Stimulated activated naive CD8-positive, alpha-beta T cell treated with anti-CD3 and anti-CD28 coated beads, Interleukin-15, amount 100 ng/mL, for 72 hours (primary cell): ENCODE measurements around the gene SV2C.
A peak's percentile ranks its signal among the peaks of the same experiment; 100 is the strongest.
"Not testable (repeated sequence)": the region's sequence is repeated elsewhere in the genome, so short reads cannot be mapped to it uniquely, and the experiment has no call there.

Source experiments
- ATAC-seq: fragments of 150-1000 bp; cut with Tn5 transposase; 2 replicates; pipeline ENCODE4 v1.10.0; 2021; ENCODE audit warnings: mild to moderate bottlenecking, moderate library complexity
- DNase-seq, 2 donors: peaks; one replicate each; pipeline ENCODE4 v3.0.0; 2021 to 2022
- H3K27ac Mint-ChIP-seq, 2 donors: one replicate each; pipeline ENCODE4 v1.8.0; 2022; ENCODE audit warnings: mild to moderate bottlenecking in 2 of 2, mixed read lengths in 2 of 2, moderate library complexity in 2 of 2
- H3K27me3 Mint-ChIP-seq: one replicate; pipeline ENCODE4 v1.8.0; 2022; ENCODE audit warnings: mixed read lengths
- H3K4me1 Mint-ChIP-seq: one replicate; pipeline ENCODE4 v1.8.0; 2022; ENCODE audit warnings: mild to moderate bottlenecking, mixed read lengths
- H3K4me3 Mint-ChIP-seq, 2 donors: one replicate each; pipeline ENCODE4 v1.8.0; 2022; ENCODE audit warnings: mild to moderate bottlenecking in 2 of 2, mixed read lengths in 2 of 2, moderate library complexity in 1 of 2
- H3K9me3 Mint-ChIP-seq, 2 donors: one replicate each; pipeline ENCODE4 v1.8.0; 2022; ENCODE audit warnings: mixed read lengths in 2 of 2

SV2C gene

GRCh38 chr5:76230711-76231285, 147.6 kb downstream of the SV2C start:
- Mint-ChIP-seq H3K27me3 (no peaks in the 10 kb centered on the region), H3K9me3 (no peaks in the 10 kb centered on the region), H3K27ac (no peak overlapping the region), H3K4me1 (no peaks in the 10 kb centered on the region), H3K4me3 (no peak overlapping the region)
- ATAC-seq = no peak
- no peak for DNase-seq

- Mint-ChIP-seq H3K4me1 (no peaks in the 10 kb centered on the region), H3K4me3 (no peak overlapping the region), H3K27ac (no peak overlapping the region), H3K27me3 (no peaks in the 10 kb centered on the region), H3K9me3 (peaks cover 17 to 19% of the 10 kb centered on the region in 2 donors)
- no peak for ATAC-seq
- no peak for DNase-seq
Observed at GRCh38 chr5:76234665-76235064, 151.5 kb downstream of the SV2C start.

DNA sequence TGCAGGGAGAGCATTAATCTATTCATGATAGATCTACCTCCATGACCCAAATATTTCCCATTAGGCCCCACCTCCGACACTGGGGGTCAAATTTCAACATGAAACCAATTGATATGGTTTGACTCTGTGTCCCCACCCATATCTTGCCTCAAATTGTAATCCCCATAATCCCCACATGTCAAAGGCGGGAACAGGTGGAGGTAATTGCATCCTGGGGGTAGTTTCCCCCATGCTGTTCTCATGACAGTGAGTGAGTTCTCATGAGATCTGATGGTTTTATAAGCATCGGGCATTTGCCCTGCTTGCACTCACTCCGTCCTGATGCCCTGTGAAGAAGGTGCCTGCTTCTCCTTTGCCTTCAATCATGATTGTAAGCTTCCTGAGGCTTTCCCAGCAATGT, 153.5 kb downstream of the SV2C start:
- DNase-seq = no peak
- no peak overlapping the region for H3K27ac Mint-ChIP-seq
- H3K4me1 Mint-ChIP-seq = no peaks in the 10 kb centered on the region
- peaks cover 17 to 19% of the 10 kb centered on the region in 2 donors for H3K9me3 Mint-ChIP-seq
- no peak for ATAC-seq
- H3K27me3 Mint-ChIP-seq = peaks cover 13% of the 10 kb centered on the region
- no peak overlapping the region for H3K4me3 Mint-ChIP-seq

DNA sequence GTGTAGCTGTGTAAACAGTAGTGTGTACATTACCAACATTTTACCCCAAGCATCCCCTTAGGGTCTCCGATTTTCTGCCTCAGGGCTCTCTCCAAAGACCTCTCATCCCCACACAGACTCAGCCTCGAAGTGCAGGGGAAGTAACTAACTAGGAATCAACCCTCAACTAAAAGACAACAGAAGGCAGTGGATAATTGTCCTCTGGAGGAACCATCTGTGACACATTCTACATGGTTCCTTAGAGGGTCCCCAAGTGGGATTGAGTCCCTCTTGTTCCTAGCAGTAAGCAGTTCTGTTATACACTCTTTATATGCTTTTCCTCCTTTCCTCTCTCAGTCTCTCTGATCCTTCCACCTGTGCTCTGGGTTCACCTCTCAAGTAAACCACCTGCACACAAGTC, 157.2 kb downstream of the SV2C start:
- Mint-ChIP-seq H3K4me3 (no peak overlapping the region), H3K9me3 (peaks cover 19 to 23% of the 10 kb centered on the region in 2 donors), H3K27me3 (peaks cover 13% of the 10 kb centered on the region), H3K27ac (no peak overlapping the region), H3K4me1 (no peaks in the 10 kb centered on the region)
- DNase-seq (no peak), ATAC-seq (no peak)

DNA sequence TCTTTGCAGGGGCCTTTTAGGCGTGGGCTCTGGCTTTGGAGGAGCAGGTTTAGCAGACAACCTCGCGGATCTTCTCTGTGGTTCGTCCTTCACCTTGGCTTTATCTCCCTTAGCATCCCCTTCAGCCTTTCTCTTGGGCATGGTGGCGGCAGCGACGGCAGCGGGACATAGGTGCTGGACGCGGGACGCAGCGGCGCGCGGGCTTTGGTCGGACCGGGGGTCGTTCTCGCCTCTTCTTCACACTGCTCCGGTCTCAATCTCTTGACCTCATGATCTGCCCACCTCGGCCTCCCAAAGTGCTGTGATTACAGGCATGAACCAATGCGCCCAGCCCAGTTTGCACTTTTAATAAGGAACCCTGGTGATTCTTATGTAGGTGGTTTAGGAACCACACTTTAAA, 159.0 kb downstream of the SV2C start:
- ATAC-seq = not testable (repeated sequence)
- peaks cover 13% of the 10 kb centered on the region for H3K27me3 Mint-ChIP-seq
- peaks cover 18 to 19% of the 10 kb centered on the region in 2 donors for H3K9me3 Mint-ChIP-seq

DNA sequence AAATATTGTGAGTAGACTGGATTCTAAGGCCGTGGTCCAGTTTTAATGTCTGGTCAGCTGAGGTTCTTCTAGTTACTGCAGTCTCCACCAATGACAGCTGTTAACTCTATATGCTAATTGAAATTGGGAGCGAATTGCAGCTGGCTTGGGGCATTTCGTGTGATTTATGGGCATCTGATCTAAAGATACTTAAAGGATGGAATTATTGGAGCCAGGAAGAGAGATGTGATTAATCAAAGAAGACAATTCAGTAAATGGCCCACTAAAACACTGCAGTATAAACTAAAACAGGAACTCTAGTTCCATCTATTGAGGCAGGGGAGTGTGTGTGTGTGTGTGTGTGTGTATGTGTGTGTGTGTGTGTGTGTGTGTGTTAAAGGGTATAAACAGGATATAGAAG, 162.4 kb downstream of the SV2C start:
- DNase-seq (no peak), ATAC-seq (no peak)
- Mint-ChIP-seq H3K9me3 (peaks cover 0 to 5% of the 10 kb centered on the region in 2 donors), H3K27ac (no peak overlapping the region), H3K4me3 (no peak overlapping the region), H3K27me3 (peaks cover 5% of the 10 kb centered on the region), H3K4me1 (no peaks in the 10 kb centered on the region)

More for the DNA sequence above, 159.0 kb downstream of the SV2C start:
- H3K4me3 Mint-ChIP-seq, H3K27ac Mint-ChIP-seq, H3K4me1 Mint-ChIP-seq, DNase-seq: not testable (repeated sequence)

DNA sequence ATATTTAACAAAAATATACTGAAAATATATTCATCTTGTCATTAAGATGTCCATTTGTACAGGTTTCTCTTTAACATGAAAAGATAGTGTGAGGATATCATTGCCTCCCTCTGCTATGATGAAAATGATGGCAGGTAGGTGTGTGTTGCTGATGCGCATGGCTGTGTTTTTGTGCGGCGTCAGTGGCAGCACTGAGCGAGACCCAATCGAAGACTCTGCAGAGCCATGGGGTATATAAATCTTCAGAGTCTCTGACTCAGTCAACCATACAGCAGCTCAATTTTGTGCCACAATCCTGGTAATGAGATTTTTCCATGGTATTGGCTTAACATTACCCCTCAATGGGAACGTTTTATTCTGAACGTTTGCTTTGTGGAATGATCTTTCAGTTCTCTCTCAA, 166.4 kb downstream of the SV2C start:
- H3K9me3 Mint-ChIP-seq = no peaks in the 10 kb centered on the region
- H3K4me1 Mint-ChIP-seq = no peaks in the 10 kb centered on the region
- no peak overlapping the region for H3K4me3 Mint-ChIP-seq
- DNase-seq (no peak), ATAC-seq (no peak)
- H3K27ac Mint-ChIP-seq = no peak overlapping the region
- no peaks in the 10 kb centered on the region for H3K27me3 Mint-ChIP-seq

DNA sequence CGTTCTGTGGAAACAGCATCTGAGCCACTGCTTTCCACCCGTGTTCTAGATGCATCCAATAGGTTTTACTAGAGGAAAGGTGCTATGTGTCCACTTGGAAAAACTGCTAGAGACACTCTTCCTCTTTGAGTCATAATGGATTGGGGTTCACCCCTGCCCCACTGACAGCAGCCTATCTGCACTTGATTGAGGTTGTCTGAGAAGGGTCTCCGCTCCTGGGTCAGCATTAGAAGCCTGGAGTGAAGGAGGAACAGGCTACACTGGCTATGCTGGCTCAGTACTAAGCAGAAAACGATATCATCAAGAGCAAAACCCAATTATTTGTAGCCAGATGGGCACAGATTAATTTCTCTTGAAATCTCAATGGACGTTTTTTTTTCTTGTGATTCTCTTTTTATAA, 167.3 kb downstream of the SV2C start:
- DNase-seq (no peak), ATAC-seq (no peak)
- Mint-ChIP-seq H3K9me3 (no peaks in the 10 kb centered on the region), H3K4me3 (no peak overlapping the region), H3K27ac (no peak overlapping the region), H3K27me3 (peaks cover 6% of the 10 kb centered on the region), H3K4me1 (no peaks in the 10 kb centered on the region)

- no peak for ATAC-seq
- Mint-ChIP-seq H3K9me3 (no peaks in the 10 kb centered on the region), H3K4me1 (no peaks in the 10 kb centered on the region)
Observed at GRCh38 chr5:76251656-76252055, 168.5 kb downstream of the SV2C start.

DNA sequence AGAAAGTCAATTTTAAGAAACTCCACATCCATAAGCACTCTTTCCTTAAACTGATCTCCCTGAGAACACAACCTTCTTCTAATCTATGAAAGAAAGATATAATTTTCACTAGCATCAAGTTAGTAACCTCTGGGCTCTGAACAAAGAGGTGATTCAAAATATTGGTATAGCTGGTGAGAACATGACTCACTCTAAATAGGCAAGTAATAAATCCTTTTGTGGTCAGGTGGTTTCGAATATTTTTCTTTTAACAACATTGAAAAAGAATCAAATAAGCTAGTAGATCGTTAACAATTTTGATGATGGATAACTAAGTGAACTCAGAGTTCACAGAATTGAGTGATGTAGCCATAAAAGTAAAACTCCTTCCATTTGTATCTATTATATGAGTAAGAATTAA, 169.3 kb downstream of the SV2C start:
- H3K9me3 Mint-ChIP-seq = no peaks in the 10 kb centered on the region
- peaks cover 12% of the 10 kb centered on the region for H3K27me3 Mint-ChIP-seq
- H3K27ac Mint-ChIP-seq = no peak overlapping the region
- ATAC-seq (no peak), DNase-seq (no peak)
- H3K4me3 Mint-ChIP-seq = no peak overlapping the region
- H3K4me1 Mint-ChIP-seq = no peaks in the 10 kb centered on the region

More at GRCh38 chr5:76251656-76252055, 168.5 kb downstream of the SV2C start:
- DNase-seq = no peak
- Mint-ChIP-seq H3K27ac (no peak overlapping the region), H3K27me3 (peaks cover 12% of the 10 kb centered on the region), H3K4me3 (no peak overlapping the region)

DNA sequence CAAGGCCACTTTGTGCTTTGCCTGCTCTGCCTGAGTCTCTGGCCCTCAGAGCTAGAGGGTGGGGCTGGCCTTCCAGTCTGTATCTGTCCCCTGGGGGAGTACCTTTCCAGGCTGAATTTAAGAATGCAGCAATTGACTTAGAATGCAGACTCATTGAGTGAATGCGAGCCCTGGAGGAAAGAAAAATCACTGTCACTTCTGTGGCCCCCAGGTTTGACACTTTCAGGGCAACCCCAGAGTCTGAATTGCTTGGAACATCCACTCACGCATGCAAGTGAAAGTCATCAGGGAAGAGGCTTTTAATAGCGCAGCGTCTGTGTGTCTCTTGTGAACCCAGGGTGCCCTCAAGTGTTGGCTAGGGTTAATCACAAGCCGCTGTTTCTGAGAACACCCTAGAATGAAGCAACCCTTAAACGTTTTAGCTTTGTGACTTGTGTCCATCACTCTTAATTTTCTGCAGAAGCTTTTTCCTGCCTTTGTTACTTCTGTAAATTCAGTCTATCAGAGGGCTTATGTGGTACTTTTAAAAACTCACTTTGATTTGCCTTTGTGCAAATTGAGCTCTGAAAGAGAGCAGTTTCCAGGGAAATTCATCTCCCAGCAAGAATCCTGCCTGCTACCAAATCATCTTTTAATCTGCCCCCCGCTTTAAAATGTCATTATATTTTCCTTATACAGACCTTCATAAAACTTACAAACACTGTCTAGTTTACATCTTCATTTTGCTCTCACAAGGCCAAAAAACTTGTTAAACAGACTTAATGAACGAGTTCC, 173.1 kb downstream of the SV2C start:
- Mint-ChIP-seq H3K4me1 (no peaks in the 10 kb centered on the region), H3K27ac (peak overlapping the region in 1 of 2 donors; percentile 61), H3K9me3 (no peaks in the 10 kb centered on the region), H3K4me3 (no peak overlapping the region), H3K27me3 (peaks cover 12% of the 10 kb centered on the region)
- DNase-seq (peak; percentile 49 to 59), ATAC-seq (peak; percentile 95)

- H3K4me1 Mint-ChIP-seq = no peaks in the 10 kb centered on the region
- no peak overlapping the region for H3K4me3 Mint-ChIP-seq
- peaks cover 14% of the 10 kb centered on the region for H3K27me3 Mint-ChIP-seq
- no peak overlapping the region for H3K27ac Mint-ChIP-seq
- ATAC-seq = peak; percentile 45
- no peak for DNase-seq
- H3K9me3 Mint-ChIP-seq = peaks cover 0 to 3% of the 10 kb centered on the region in 2 donors
Observed at GRCh38 chr5:76257225-76257833, 174.1 kb downstream of the SV2C start.

DNA sequence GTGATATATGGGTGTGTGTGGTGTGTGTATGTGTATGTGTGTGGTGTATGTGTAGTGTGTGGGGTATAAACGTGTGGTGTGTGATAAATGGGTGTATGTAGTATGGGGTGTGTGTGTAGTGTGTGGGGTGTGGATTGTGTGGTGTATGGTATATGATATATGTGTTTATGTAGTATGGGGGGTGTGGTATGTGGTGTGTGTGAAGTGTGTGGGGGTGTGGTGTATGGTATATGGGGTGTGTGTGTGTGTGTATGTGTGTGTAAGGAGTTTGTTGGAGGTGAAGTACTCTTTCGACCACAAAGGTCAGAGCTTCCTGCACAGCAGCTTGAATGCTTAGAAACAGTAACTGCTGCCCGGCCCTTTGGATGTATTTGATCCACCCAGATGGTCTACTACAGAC, 174.7 kb downstream of the SV2C start:
- peak; percentile 50 for ATAC-seq
- Mint-ChIP-seq H3K9me3 (peaks cover 0 to 9% of the 10 kb centered on the region in 2 donors), H3K27ac (no peak overlapping the region), H3K27me3 (peaks cover 20% of the 10 kb centered on the region), H3K4me3 (no peak overlapping the region), H3K4me1 (no peaks in the 10 kb centered on the region)
- no peak for DNase-seq

DNA sequence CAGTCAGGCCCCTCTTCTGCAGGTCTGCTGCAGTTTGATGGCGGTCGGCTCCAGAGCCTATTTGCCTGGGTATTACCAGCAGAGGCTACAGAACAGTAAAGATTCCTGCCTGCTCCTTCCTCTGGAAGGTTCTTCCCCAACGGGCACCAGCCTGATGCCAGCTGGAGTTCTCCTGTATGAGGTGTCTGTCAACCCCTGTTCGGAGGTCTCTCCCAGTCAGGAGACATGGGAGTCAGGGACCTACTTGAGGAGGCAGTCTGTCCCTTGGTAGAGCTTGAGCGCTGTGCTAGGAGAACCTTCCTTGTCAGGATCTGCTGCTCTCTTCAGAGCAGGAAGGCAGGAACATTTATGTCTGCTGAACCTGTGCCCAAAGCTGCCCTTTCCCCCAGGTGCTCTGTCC, 181.5 kb downstream of the SV2C start:
- no peak overlapping the region for H3K4me3 Mint-ChIP-seq
- H3K9me3 Mint-ChIP-seq = peaks cover 11 to 22% of the 10 kb centered on the region in 2 donors
- no peak overlapping the region for H3K27ac Mint-ChIP-seq
- DNase-seq (no peak), ATAC-seq (no peak)
- H3K27me3 Mint-ChIP-seq = peaks cover 9% of the 10 kb centered on the region
- H3K4me1 Mint-ChIP-seq = peaks cover 21% of the 10 kb centered on the region

- DNase-seq (peak; percentile 26 to 54), ATAC-seq (peak; percentile 95)
- Mint-ChIP-seq H3K4me1 (peaks cover 38% of the 10 kb centered on the region), H3K9me3 (no peaks in the 10 kb centered on the region), H3K27me3 (no peaks in the 10 kb centered on the region), H3K4me3 (peak overlapping the region; percentile 78), H3K27ac (peak overlapping the region; percentile 86 to 94)
Observed at GRCh38 chr5:76269259-76269931, 186.2 kb downstream of the SV2C start.
